B cell (primary cell): Measurements from ENCODE around the gene TSHZ1. TPM values are rescaled to one million over a fixed set of nuclear protein-coding genes. Genes with fewer than 3 reads are reported as not detected.

Experiments used
- ATAC-seq: fragments of 200-7000 bp; cut with Tn5 transposase; one replicate; pipeline ENCODE4 v1.10.0; 2021; ENCODE audit warnings: low read depth, mild to moderate bottlenecking, moderate number of reproducible peaks, moderate library complexity
- CTCF ChIA-PET: fragments of 350-600 bp; sonication (Branson Sonifier 250); formaldehyde crosslinking; loops from one replicate; lab custom pipeline; 2021; ENCODE audit warnings: antibody characterized with exemption, inconsistent platforms; lab: Charles Lee
- POLR2A ChIA-PET: fragments of 350-600 bp; sonication (Branson Sonifier 250); formaldehyde crosslinking; loops from one replicate; lab custom pipeline; 2021; ENCODE audit warnings: antibody characterized with exemption; lab: Charles Lee
- DNase-seq: peaks from one replicate; pipeline ENCODE4 v3.0.0; 2013
- H2AFZ ChIP-seq: 2 replicates; pipeline ENCODE4 v1.6.1; 2012; ENCODE audit warnings: mild to moderate bottlenecking, low read depth, low read length; ENCODE audit not compliant: insufficient read depth, poor library complexity, severe bottlenecking
- H3K27ac ChIP-seq, 2 donors: 1 replicate in 1 of 2; 2 replicates in 1 of 2; pipeline ENCODE4 v1.5.1; 2012 to 2013; ENCODE audit warnings: low read length in 2 of 2, mild to moderate bottlenecking in 2 of 2, moderate library complexity in 1 of 2
- H3K27me3 ChIP-seq, 4 experiments: fragments of 200-600 bp in 1 of 4; sonication (generic) in 1 of 4; replicated peaks in 1 of 4; 1 replicate in 2 of 4; 2 replicates in 2 of 4; pipeline versions ENCODE4 v1.6.1 to v1.7.0; 2013 to 2016; ENCODE audit warnings: low read length in 3 of 4, mild to moderate bottlenecking in 2 of 4, mixed read lengths in 1 of 4, moderate library complexity in 1 of 4; ENCODE audit not compliant: insufficient read depth in 4 of 4, control insufficient read depth in 3 of 4; ENCODE audit errors: control extremely low read depth in 1 of 4
- H3K36me3 ChIP-seq, 2 experiments: replicated peaks in 1 of 2; 1 replicate in 1 of 2; 2 replicates in 1 of 2; pipeline versions ENCODE4 v1.6.1 to v1.7.1; 2013; ENCODE audit warnings: low read length in 1 of 2; ENCODE audit not compliant: insufficient read depth in 2 of 2, control insufficient read depth in 1 of 2; ENCODE audit errors: control extremely low read depth in 1 of 2, extremely low read depth in 1 of 2
- H3K4me1 ChIP-seq, 2 donors: fragments of 200-600 bp in 1 of 2; sonication (generic) in 1 of 2; 1 replicate in 1 of 2; 2 replicates in 1 of 2; pipeline versions ENCODE4 v1.5.1 to v1.6.1; 2013 to 2017; ENCODE audit warnings: low read length in 2 of 2; ENCODE audit not compliant: control insufficient read depth in 2 of 2, insufficient read depth in 2 of 2
- H3K4me2 ChIP-seq: replicated peaks from 2 replicates; pipeline ENCODE3; 2012; ENCODE audit warnings: mild to moderate bottlenecking, low read depth, low read length; ENCODE audit not compliant: poor library complexity, severe bottlenecking
- H3K4me3 ChIP-seq, 5 experiments: fragments of 200-600 bp in 1 of 5; sonication (generic) in 1 of 5; 1 replicate in 3 of 5; 2 replicates in 2 of 5; pipeline versions ENCODE4 v1.5.1 to v1.7.0; 2011 to 2016; ENCODE audit warnings: low read length in 4 of 5, mild to moderate bottlenecking in 4 of 5, low read depth in 2 of 5, control low read depth in 1 of 5, moderate library complexity in 1 of 5; ENCODE audit not compliant: insufficient read depth in 1 of 5; ENCODE audit errors: control extremely low read depth in 1 of 5, extremely low read depth in 1 of 5
- H3K79me2 ChIP-seq: fragments of 200-600 bp; sonication (generic); one replicate; pipeline ENCODE4 v1.6.0; 2016; ENCODE audit warnings: low read length; ENCODE audit not compliant: control insufficient read depth, insufficient read depth
- H3K9ac ChIP-seq: fragments of 200-600 bp; sonication (generic); 2 replicates; pipeline ENCODE4 v1.6.1; 2017; ENCODE audit warnings: mild to moderate bottlenecking, low read length, moderate library complexity
- H3K9me3 ChIP-seq, 3 donors: one replicate each; pipeline versions ENCODE4 v1.6.1 to v1.7.1; 2013; ENCODE audit warnings: low read length in 2 of 3; ENCODE audit not compliant: control insufficient read depth in 2 of 3, insufficient read depth in 1 of 3; ENCODE audit errors: control extremely low read depth in 1 of 3
- H4K20me1 ChIP-seq: 2 replicates; pipeline ENCODE4 v1.6.0; 2012; ENCODE audit warnings: mild to moderate bottlenecking, low read length; ENCODE audit not compliant: insufficient read depth, control insufficient read depth, poor library complexity, severe bottlenecking
- H3K27ac Mint-ChIP-seq: one replicate; pipeline ENCODE4 v1.8.0; 2021; ENCODE audit warnings: mixed read lengths
- H3K27me3 Mint-ChIP-seq: one replicate; pipeline ENCODE4 v1.8.0; 2021; ENCODE audit warnings: mixed read lengths
- H3K4me1 Mint-ChIP-seq: one replicate; pipeline ENCODE4 v1.8.0; 2021; ENCODE audit warnings: mixed read lengths
- H3K4me3 Mint-ChIP-seq: one replicate; pipeline ENCODE4 v1.8.0; 2021; ENCODE audit warnings: mixed read lengths
- H3K9me3 Mint-ChIP-seq: one replicate; pipeline ENCODE4 v1.8.0; 2022; ENCODE audit warnings: mixed read lengths; ENCODE audit not compliant: insufficient read depth
- EZH2 ChIP-seq: IDR thresholded peaks from 2 replicates; pipeline ENCODE4 v1.6.1; 2012; ENCODE audit warnings: borderline replicate concordance, low read depth, mild to moderate bottlenecking, moderate library complexity, low read length; ENCODE audit not compliant: insufficient read depth, poor library complexity, severe bottlenecking
- WGBS: methylation state at CpG from one replicate; pipeline ENCODE4 v1.1.5; 2013; ENCODE audit warnings: missing lambda C conversion rate; ENCODE audit not compliant: insufficient coverage; 5-methylcytosine and 5-hydroxymethylcytosine counted together
- intact Hi-C: fragments of 100-400 bp; cut with micrococcal nuclease; formaldehyde crosslinking; loops from one replicate; pipeline ENCODE4 v1.10.0; 2022
- polyA plus RNA-seq: library from polyadenylated mRNA; depleted of rRNA; stranded (reverse); fragments of >200 nt; gene quantifications from 2 replicates; pipeline ENCODE4 v1.2.3, GENCODE V29; 2012
- total RNA-seq, 2 donors: library from RNA; stranded (reverse); fragments of 120-200 nt in 1 of 2; gene quantifications; 1 replicate in 1 of 2; 2 replicates in 1 of 2; pipeline versions ENCODE4 v1.2.3 to v1.2.4, GENCODE V29; 2013 to 2022
- TF ChIP-seq, protein P1 (sequence below): fragments of 200-600 bp; IDR thresholded peaks from one replicate; pipeline ENCODE4 v1.8.0; 2022; ENCODE audit warnings: antibody characterized with exemption, mild to moderate bottlenecking

The TSHZ1 gene
- total and polyA plus RNA-seq, 2 donors (not counting 1 experiment from before 2014, with no cell fraction given), result 5.3 to 9.8 TPM

DNA sequence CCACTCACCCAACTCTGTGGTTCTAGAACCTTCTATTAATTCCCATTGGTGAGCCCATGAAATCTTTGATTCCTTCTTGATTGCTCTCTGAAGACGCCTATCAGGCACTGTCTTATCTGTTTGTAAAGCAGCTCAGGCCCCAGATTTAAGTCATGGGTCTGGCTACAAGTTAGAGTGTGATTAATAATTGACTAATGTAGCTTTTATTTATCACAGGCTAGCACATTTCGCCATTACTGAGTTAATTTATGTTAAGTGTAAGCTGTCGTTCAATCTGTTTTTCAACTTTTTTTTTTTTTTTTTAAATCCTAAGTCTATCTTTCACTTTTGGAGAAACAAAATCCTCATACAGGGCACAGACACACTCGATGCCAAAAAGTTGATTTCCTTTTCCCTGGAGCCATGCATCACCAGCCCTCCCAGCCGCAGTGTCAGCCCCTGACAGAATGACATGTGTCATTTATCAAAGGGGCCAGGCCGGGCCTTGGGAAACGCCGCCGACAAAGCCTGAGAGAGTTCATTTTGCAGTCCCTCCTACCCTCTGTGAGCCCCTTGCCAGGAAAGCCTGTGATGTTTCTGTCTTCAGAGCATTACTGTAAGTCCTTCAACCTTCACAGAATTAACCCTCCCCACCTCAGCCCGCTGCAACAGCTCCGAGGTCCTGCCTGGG, 15.8 kb downstream of the TSHZ1 start:
- WGBS, result 28% methylated on average over 5 of the region's 11 CpGs
- H3K4me2 ChIP-seq, result peak overlapping the region; percentile 15
- no peak for ATAC-seq
- no peak overlapping the region for H3K4me3 ChIP-seq
- intact Hi-C loops, result no loop called here
- Mint-ChIP-seq H3K27ac (no peak overlapping the region), H3K4me3 (no peak overlapping the region), H3K4me1 (peaks cover 11% of the 10 kb centered on the region), H3K27me3 (no peaks in the 10 kb centered on the region), H3K9me3 (no peaks in the 10 kb centered on the region)
- peaks cover 58% of the 10 kb centered on the region for H3K79me2 ChIP-seq
- peaks cover 5 to 9% of the 10 kb centered on the region in 2 donors for H3K4me1 ChIP-seq
- H4K20me1 ChIP-seq, result peaks cover 18% of the 10 kb centered on the region
- CTCF ChIA-PET, result no interaction called here
- DNase-seq, result no peak
- peaks cover 0 to 3% of the 10 kb centered on the region in 2 experiments for H3K36me3 ChIP-seq
- H3K9ac ChIP-seq, result no peak overlapping the region
- H3K27ac ChIP-seq, result no peak overlapping the region
- no peak overlapping the region for H2AFZ ChIP-seq
- no peaks in the 10 kb centered on the region for H3K9me3 ChIP-seq
- TF ChIP-seq EZH2, result no peak
- TF ChIP-seq, protein P1, sequence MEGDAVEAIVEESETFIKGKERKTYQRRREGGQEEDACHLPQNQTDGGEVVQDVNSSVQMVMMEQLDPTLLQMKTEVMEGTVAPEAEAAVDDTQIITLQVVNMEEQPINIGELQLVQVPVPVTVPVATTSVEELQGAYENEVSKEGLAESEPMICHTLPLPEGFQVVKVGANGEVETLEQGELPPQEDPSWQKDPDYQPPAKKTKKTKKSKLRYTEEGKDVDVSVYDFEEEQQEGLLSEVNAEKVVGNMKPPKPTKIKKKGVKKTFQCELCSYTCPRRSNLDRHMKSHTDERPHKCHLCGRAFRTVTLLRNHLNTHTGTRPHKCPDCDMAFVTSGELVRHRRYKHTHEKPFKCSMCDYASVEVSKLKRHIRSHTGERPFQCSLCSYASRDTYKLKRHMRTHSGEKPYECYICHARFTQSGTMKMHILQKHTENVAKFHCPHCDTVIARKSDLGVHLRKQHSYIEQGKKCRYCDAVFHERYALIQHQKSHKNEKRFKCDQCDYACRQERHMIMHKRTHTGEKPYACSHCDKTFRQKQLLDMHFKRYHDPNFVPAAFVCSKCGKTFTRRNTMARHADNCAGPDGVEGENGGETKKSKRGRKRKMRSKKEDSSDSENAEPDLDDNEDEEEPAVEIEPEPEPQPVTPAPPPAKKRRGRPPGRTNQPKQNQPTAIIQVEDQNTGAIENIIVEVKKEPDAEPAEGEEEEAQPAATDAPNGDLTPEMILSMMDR, result no peak
- POLR2A ChIA-PET, result no interaction called here
- no peaks in the 10 kb centered on the region for H3K27me3 ChIP-seq

DNA sequence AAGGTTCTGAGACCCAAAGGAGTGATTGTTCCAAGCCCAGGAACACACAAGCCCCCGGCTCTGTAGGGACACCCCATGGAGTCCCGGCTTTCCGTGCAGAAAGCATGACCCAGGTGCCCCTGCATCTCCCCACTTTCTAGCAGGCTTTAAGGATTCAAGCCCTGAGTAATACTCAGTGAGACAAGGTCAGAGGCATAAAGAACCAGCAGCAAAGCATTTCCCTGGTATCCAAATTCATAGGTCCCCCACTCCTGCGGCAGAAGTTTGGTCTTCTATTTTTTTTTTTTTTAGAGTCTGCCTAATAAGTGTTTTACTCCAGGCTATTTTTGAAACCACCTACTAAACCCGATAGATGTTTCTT, 16.3 kb downstream of the TSHZ1 start:
- H3K27ac ChIP-seq, result no peak overlapping the region
- no peak overlapping the region for H3K9ac ChIP-seq
- Mint-ChIP-seq H3K4me3 (no peak overlapping the region), H3K4me1 (peaks cover 11% of the 10 kb centered on the region), H3K27me3 (no peaks in the 10 kb centered on the region), H3K27ac (no peak overlapping the region), H3K9me3 (no peaks in the 10 kb centered on the region)
- ChIA-PET POLR2A (no interaction called here), CTCF (no interaction called here)
- H3K27me3 ChIP-seq, result no peaks in the 10 kb centered on the region
- TF ChIP-seq EZH2, result no peak
- TF ChIP-seq, protein P1, result no peak
- intact Hi-C loops, result no loop called here
- H2AFZ ChIP-seq, result no peak overlapping the region
- 65% methylated on average over 3 of the region's 5 CpGs for WGBS
- peak overlapping the region; percentile 15 for H3K4me2 ChIP-seq
- DNase-seq (no peak), ATAC-seq (no peak)
- no peak overlapping the region for H3K4me3 ChIP-seq
- H3K9me3 ChIP-seq, result no peaks in the 10 kb centered on the region
- H3K79me2 ChIP-seq, result peaks cover 59% of the 10 kb centered on the region
- peaks cover 5 to 9% of the 10 kb centered on the region in 2 donors for H3K4me1 ChIP-seq
- peaks cover 0 to 3% of the 10 kb centered on the region in 2 experiments for H3K36me3 ChIP-seq
- peaks cover 18% of the 10 kb centered on the region for H4K20me1 ChIP-seq
